Heart right ventricle (tissue), 16 donors: Measurements from ENCODE around the gene RTN4. TPM values are rescaled to one million over a fixed set of nuclear protein-coding genes. Genes with fewer than 3 reads are reported as not detected.
A peak's percentile ranks its signal among the peaks of the same experiment; 100 is the strongest.

Source experiments
- ATAC-seq, 8 donors: fragments of 200-7000 bp; cut with Tn5 transposase; one replicate each; pipeline ENCODE4 v1.9.1; 2020; ENCODE audit warnings: mild to moderate bottlenecking in 8 of 8, moderate library complexity in 8 of 8, moderate number of reproducible peaks in 1 of 8
- DNase-seq, 2 donors: peaks; one replicate each; pipeline ENCODE4 v3.0.0-alpha.2; 2020
- H3K27ac ChIP-seq, 10 donors: fragments of 200-600 bp; sonication (generic) in 2 of 10; one replicate each; pipeline versions ENCODE4 v1.5.0 to v1.8.0; 2020 to 2022; ENCODE audit warnings: mild to moderate bottlenecking in 3 of 10
- H3K27me3 ChIP-seq, 7 donors: fragments of 200-600 bp; one replicate each; pipeline ENCODE4 v1.8.0; 2021 to 2022; ENCODE audit warnings: mild to moderate bottlenecking in 2 of 7
- H3K36me3 ChIP-seq, 9 donors: fragments of 200-600 bp; sonication (generic) in 1 of 9; one replicate each; pipeline versions ENCODE4 v1.5.0 to v1.8.0; 2020 to 2022; ENCODE audit warnings: mild to moderate bottlenecking in 2 of 9
- H3K4me1 ChIP-seq, 9 donors: fragments of 200-600 bp; sonication (generic) in 1 of 9; one replicate each; pipeline versions ENCODE4 v1.5.0 to v1.8.0; 2020 to 2022; ENCODE audit warnings: mild to moderate bottlenecking in 4 of 9
- H3K4me3 ChIP-seq, 10 donors: fragments of 200-600 bp; sonication (generic) in 2 of 10; one replicate each; pipeline versions ENCODE4 v1.5.0 to v1.8.0; 2020 to 2022; ENCODE audit warnings: mild to moderate bottlenecking in 7 of 10, moderate library complexity in 2 of 10
- H3K9me3 ChIP-seq, 11 donors: fragments of 200-600 bp in 10 of 11; sonication (generic) in 2 of 11; one replicate each; pipeline versions ENCODE4 v1.5.0 to v1.8.0; 2013 to 2022; ENCODE audit warnings: mild to moderate bottlenecking in 2 of 11, control low read depth in 1 of 11, moderate library complexity in 1 of 11
- CTCF ChIP-seq, 9 donors: fragments of 200-600 bp; sonication (generic) in 2 of 9; IDR thresholded peaks; one replicate each; pipeline versions ENCODE4 v1.5.0 to v1.8.0; 2021 to 2022; ENCODE audit warnings: antibody characterized with exemption in 9 of 9, mild to moderate bottlenecking in 5 of 9, moderate library complexity in 1 of 9
- WGBS, 2 donors: extraction: QIAGEN DNeasy Blood & Tissue Kit; methylation state at CpG; one replicate each; pipeline ENCODE4 v1.1.7; 2013; ENCODE audit warnings: inconsistent platforms in 1 of 2; 5-methylcytosine and 5-hydroxymethylcytosine counted together
- intact Hi-C, 10 donors: fragments of 100-400 bp; cut with DNase I; formaldehyde crosslinking; loops; one replicate each; pipeline versions ENCODE4 v1.11.1 to v1.14.2; 2022
- polyA plus RNA-seq, 2 donors: library from polyadenylated mRNA; stranded (reverse); fragments of 200-250 nt; gene quantifications; one replicate each; pipeline ENCODE4 v1.2.3, GENCODE V29; 2013
- total RNA-seq, 10 donors: library from RNA; stranded (reverse); fragmentation: NEBNext Ultra II Directional in 3 of 10; extraction: Animal tissue kit (Norgen Biotek cat#: 25700) in 3 of 10; gene quantifications; one replicate each; pipeline versions ENCODE4 v1.2.1 to v1.2.4, GENCODE V29; 2021 to 2023
- donor health status: Arrhythmogenic right ventricular cardiomyopathy.
- donor health status: ischemic (EF 13 %, LVEDD 7.1; RV severe dilation, severe dysfunction).
- donor health status: healthy with polysubstance abuse.
- donor health status: DM: no; HTN: yes; CAD: no.
- donor health status: DM: no; HTN: no; CAD: no.
- donor health status: ischemic (EF 25% LVEDD 6.9; RV normal size, moderate dysfunction).
- donor health status: ischemic (EF 25% LVEDD 5.7; RV mildly dilated, moderate dysfunction).
- donor health status: healthy.
- donor health status: DM: yes; HTN: yes; CAD: no.
- donor health status: Ischemic cardiomyopathy.
- donor health status: ischemic (EF 35%, LVEDD 5.7; RV mildly dilated, moderate dysfunction).
- donor health status: nonischemic (EF 11% LVEDD 7.7; RV severe dilation, severe dysfunction).
- donor health status: DM: yes; HTN: yes; CAD: no.
- donor health status: PGD.
- donor health status: ischemic (EF 29% LVEDD 5.4; RV normal size, mild dysfunction).
- donor health status: nonischemic (EF 23%, LVEDD 6.1; RV moderate dilation, normal function).

Gene RTN4
- total and polyA plus RNA-seq, 12 donors: 40.6 to 163 (median 95.3) TPM

DNA sequence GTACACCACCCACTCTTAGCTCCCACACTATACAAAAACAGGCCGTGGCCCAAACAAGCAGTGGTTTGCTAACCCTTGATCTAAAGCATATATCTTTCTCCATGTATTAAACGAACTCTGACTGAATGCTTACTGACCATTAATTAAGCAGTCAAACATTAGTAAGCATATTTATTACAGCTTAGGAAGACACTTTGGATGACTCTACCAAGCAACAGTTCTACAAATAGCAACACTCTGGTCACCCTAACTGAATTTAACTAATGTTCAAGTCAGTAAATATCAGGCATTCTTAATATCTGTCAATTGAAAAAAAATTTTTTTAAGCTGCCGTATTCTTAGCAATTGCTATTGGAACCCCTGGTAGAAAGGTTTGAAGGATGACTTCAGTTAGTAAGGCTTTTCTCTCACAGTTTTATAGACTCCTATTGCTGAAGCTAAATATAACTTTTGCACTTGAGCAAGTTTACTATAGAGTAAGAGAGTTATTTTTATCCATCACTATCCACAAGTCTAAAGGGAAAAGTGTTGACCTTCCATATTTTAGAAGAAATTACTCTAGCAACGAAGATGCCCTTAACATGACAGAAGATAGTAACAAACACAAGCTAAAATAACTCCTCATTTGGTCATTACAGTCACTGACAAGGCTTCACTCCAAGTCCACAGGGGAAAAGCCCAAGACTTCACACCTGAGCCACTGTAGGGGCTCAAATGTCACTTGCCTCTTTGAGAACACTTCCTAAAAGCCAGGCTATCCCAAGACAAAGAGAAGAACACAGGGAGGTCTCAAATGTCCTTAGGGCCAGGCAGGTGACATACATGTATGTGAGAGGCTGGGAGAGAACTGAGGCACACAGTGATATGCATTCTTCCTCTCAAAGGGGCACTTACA lies 74.4 kb downstream of the RTN4 start:
- no peak overlapping the region for H3K4me3 ChIP-seq
- ATAC-seq: peak in 7 of 8 donors; percentile 41 to 77 (median 62)

GRCh38 chr2:54975175-54975574 lies 75.1 kb downstream of the RTN4 start:
- no peaks in the 10 kb centered on the region for H3K27me3 ChIP-seq
- intact Hi-C loops: no loop called here
- H3K4me3 ChIP-seq: no peak overlapping the region
- 74 to 83% methylated on average over 2 of the region's 2 CpGs for whole genome bisulfite sequencing, 2 donors
- H3K27ac ChIP-seq: peak overlapping the region in 4 of 10 donors; percentile 10 to 54 (median 40)
- no peak for ATAC-seq
- H3K36me3 ChIP-seq: peaks cover 0 to 41% (median 0%) of the 10 kb centered on the region in 9 donors
- no peak for TF ChIP-seq CTCF (IDR thresholded peaks at IDR 0.05)
- peaks cover 5 to 66% (median 54%) of the 10 kb centered on the region in 9 donors for H3K4me1 ChIP-seq
- no peak for DNase-seq
- no peaks in the 10 kb centered on the region for H3K9me3 ChIP-seq

More for the DNA sequence above, 74.4 kb downstream of the RTN4 start:
- Histone ChIP-seq H3K36me3 (peaks cover 0 to 41% (median 0%) of the 10 kb centered on the region in 9 donors), H3K27ac (peak overlapping the region in 5 of 10 donors; percentile 10 to 54 (median 41)), H3K4me1 (peaks cover 5 to 65% (median 60%) of the 10 kb centered on the region in 9 donors), H3K9me3 (no peaks in the 10 kb centered on the region), H3K27me3 (no peaks in the 10 kb centered on the region)
- TF ChIP-seq CTCF (IDR thresholded peaks at IDR 0.05): no peak
- no peak for DNase-seq
- WGBS, 2 donors: 64 to 68% methylated on average over 4 of the region's 4 CpGs
- intact Hi-C loops: no loop called here

DNA sequence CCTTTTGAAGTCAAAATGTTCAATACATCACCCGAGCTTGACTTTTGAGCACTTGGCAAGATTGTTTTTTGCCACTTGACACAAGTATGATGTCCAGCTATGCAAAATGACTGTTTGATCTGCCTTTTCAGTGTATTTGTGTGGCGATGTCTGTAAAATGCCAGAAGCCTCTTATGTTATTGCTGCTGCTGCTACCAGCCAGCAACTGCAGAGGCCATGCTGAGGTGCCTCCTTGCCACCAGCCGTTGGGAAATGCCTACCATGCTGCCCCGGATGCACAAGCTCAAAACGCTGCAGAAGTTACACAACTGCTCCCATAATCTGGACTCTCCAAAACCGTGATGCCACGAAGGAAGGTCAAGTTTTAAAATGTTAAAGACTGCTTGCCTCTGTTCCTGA lies 80.3 kb downstream of the RTN4 start:
- no peak for ATAC-seq
- no peaks in the 10 kb centered on the region for H3K9me3 ChIP-seq
- peaks cover 0 to 71% (median 42%) of the 10 kb centered on the region in 9 donors for H3K4me1 ChIP-seq

More for the DNA sequence above, 80.3 kb downstream of the RTN4 start:
- H3K36me3 ChIP-seq: peaks cover 0 to 53% (median 0%) of the 10 kb centered on the region in 9 donors
- H3K4me3 ChIP-seq: no peak overlapping the region
- intact Hi-C loops: no loop called here
- no peak for TF ChIP-seq CTCF (IDR thresholded peaks at IDR 0.05)
- H3K27ac ChIP-seq: no peak overlapping the region
- 54 to 67% methylated on average over 7 of the region's 7 CpGs for WGBS, 2 donors
- peaks cover 0 to 22% (median 0%) of the 10 kb centered on the region in 7 donors for H3K27me3 ChIP-seq
- no peak for DNase-seq
